ENCODE data around the gene SULT1E1. TPM values are rescaled to one million over a fixed set of nuclear protein-coding genes. Genes with fewer than 3 reads are reported as not detected.

Gene SULT1E1, protein sequence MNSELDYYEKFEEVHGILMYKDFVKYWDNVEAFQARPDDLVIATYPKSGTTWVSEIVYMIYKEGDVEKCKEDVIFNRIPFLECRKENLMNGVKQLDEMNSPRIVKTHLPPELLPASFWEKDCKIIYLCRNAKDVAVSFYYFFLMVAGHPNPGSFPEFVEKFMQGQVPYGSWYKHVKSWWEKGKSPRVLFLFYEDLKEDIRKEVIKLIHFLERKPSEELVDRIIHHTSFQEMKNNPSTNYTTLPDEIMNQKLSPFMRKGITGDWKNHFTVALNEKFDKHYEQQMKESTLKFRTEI
- total RNA-seq, result 100 to 1,000 TPM in 1 of 2 donors, 10 to 100 TPM in 1; 41.4 to 218 TPM
- 10 to 100 TPM; 19.3 to 33.4 TPM for polyA plus RNA-seq (ENCODE audit: insufficient read length in 2 of 2)
- long read RNA-seq, donor 1, partial matches to known transcripts, result 0 of 3 reads
- long read RNA-seq, donor 1, other reads (novel, unspliced or antisense), result 0 of 3 reads
- long read RNA-seq, donor 2, partial matches to known transcripts, result 0 of 3 reads
- long read RNA-seq, donor 2, other reads (novel, unspliced or antisense), result 0 of 3 reads
- long read RNA-seq, donor 3, transcript SULT1E1-201 (8 exons, 1,780 nt), result major isoform, 6 of 6 reads
- long read RNA-seq, donor 3, partial matches to known transcripts, result 0 of 6 reads
- long read RNA-seq, donor 3, other reads (novel, unspliced or antisense), result 0 of 6 reads
- long read RNA-seq, donor 4, transcript SULT1E1-201 (8 exons, 1,780 nt), result major isoform, 54 of 78 reads
- long read RNA-seq, donor 4, partial matches to known transcripts, result 16 of 78 reads
- long read RNA-seq, donor 4, other reads (novel, unspliced or antisense), result 5 of 78 reads

GRCh38 chr4:69860052-69860451 lies at the start of gene SULT1E1:
Gene SULT1E1 (minus strand): TSS chr4:69860145. CDS start chr4:69857644, 2,501 bp downstream.
- H3K4me1 ChIP-seq (ENCODE audit: control insufficient read depth, insufficient read depth, low read length), result no peaks in the 10 kb centered on the region
- no CpG with 5 or more reads among the region's 1 CpG for WGBS (ENCODE audit: insufficient coverage)
- no peaks in the 10 kb centered on the region for H3K36me3 ChIP-seq (ENCODE audit: control insufficient read depth, insufficient read depth, low read length)
- H3K27ac ChIP-seq (ENCODE audit: low read depth, low read length), result no peak within 1 kb of the TSS
- H3K27me3 ChIP-seq (ENCODE audit: control insufficient read depth, insufficient read depth, low read length), result no peaks in the 10 kb centered on the region
- DNase-seq (ENCODE audit: low read depth in 4 of 6, low spot score in 6 of 6), result no peak
- no peaks in the 10 kb centered on the region for H3K9me3 ChIP-seq (ENCODE audit: control insufficient read depth, insufficient read depth, low read length)
- peak within 1 kb of the TSS; percentile 7 for H3K4me3 ChIP-seq (ENCODE audit: low read depth, low read length)

DNA sequence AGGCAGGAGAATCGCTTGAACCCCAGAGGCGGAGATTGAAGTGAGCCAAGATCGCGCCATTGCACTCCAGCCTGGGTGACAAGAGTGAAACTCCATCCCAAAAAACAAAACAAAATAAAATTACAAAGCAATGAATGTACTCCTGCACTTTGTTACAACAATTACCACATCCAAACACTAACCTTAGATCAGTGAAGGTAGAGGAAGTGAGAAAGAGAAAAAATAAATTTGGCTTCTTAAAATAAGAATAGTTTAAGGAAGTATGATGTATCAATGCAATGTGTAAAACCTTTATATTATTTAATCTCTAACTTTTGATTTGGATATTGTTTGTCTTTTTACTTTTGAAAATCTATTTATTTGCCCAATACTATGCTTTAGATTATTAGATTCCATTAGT lies 49.2 kb upstream of the SULT1E1 start:
- Histone ChIP-seq H3K4me3 (ENCODE audit: low read depth, low read length) (no peak overlapping the region), H3K27me3 (ENCODE audit: control insufficient read depth, insufficient read depth, low read length) (no peaks in the 10 kb centered on the region), H3K4me1 (ENCODE audit: control insufficient read depth, insufficient read depth, low read length) (no peaks in the 10 kb centered on the region), H3K27ac (ENCODE audit: low read depth, low read length) (no peak overlapping the region), H3K9me3 (ENCODE audit: control insufficient read depth, insufficient read depth, low read length) (no peaks in the 10 kb centered on the region), H3K36me3 (ENCODE audit: control insufficient read depth, insufficient read depth, low read length) (no peaks in the 10 kb centered on the region)
- WGBS (ENCODE audit: insufficient coverage), result 100% methylated on average over 2 of the region's 4 CpGs
- no peak for DNase-seq (ENCODE audit: low read depth in 4 of 6, low spot score in 6 of 6)

- no peak overlapping the region for H3K27ac ChIP-seq (ENCODE audit: low read depth, low read length)
- H3K36me3 ChIP-seq (ENCODE audit: control insufficient read depth, insufficient read depth, low read length), result no peaks in the 10 kb centered on the region
- no peaks in the 10 kb centered on the region for H3K9me3 ChIP-seq (ENCODE audit: control insufficient read depth, insufficient read depth, low read length)
- no peak for DNase-seq (ENCODE audit: low read depth in 4 of 6, low spot score in 6 of 6)
- H3K27me3 ChIP-seq (ENCODE audit: control insufficient read depth, insufficient read depth, low read length), result no peaks in the 10 kb centered on the region
- no CpG with 5 or more reads among the region's 1 CpG for WGBS (ENCODE audit: insufficient coverage)
- H3K4me3 ChIP-seq (ENCODE audit: low read depth, low read length), result no peak overlapping the region
- H3K4me1 ChIP-seq (ENCODE audit: control insufficient read depth, insufficient read depth, low read length), result no peaks in the 10 kb centered on the region
Observed at GRCh38 chr4:69907151-69907550, 47.2 kb upstream of the SULT1E1 start.

DNA sequence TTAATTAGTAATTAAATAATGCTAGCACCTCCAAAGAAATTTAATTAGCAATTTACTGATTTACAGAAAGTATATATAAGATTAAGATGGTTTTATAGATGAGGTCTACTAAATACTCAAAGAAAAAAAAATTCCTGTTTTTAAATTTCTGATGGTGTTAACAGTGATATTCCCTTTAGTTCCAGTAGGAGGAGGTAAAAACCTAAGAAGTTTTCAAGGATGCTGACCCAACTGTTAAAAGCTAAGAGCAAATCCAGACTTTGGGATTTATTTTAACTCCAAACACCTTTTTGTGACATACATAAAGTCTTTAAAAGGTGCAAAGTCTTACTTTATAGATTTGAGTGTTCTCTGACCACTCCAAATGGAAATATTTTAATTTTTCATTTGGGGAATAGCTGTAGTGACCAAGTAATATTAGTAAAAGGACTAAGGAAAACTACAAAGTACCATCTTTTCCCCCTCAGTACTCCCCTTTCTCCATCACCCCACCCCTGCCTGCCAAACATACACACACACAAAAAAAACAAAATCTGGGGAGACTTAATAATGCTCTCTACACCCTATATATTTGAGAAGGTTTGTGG lies 36.7 kb upstream of the SULT1E1 start:
- H3K4me1 ChIP-seq (ENCODE audit: control insufficient read depth, insufficient read depth, low read length), result no peaks in the 10 kb centered on the region
- DNase-seq (ENCODE audit: low read depth in 4 of 6, low spot score in 6 of 6), result no peak
- H3K27me3 ChIP-seq (ENCODE audit: control insufficient read depth, insufficient read depth, low read length), result no peaks in the 10 kb centered on the region
- H3K4me3 ChIP-seq (ENCODE audit: low read depth, low read length), result no peak overlapping the region
- H3K27ac ChIP-seq (ENCODE audit: low read depth, low read length), result no peak overlapping the region
- H3K9me3 ChIP-seq (ENCODE audit: control insufficient read depth, insufficient read depth, low read length), result no peaks in the 10 kb centered on the region
- H3K36me3 ChIP-seq (ENCODE audit: control insufficient read depth, insufficient read depth, low read length), result no peaks in the 10 kb centered on the region

DNA sequence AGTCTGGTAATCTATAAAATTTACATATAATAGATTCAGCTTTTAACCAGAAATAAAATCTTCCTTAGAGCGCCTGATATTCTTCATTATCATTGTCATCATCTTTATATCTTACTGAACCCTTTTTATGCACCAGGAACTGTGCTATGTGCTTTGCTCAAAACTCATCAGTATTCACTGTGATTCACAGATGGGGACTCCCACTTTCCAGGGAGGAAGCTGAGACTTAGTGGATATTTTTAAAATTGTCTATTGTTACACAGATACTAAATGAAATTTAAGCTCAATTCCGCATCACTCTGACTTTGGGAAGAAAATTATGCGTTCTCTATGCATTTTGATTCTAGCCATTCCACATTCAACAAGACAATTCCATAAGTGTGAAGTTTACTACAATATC lies 34.8 kb upstream of the SULT1E1 start:
- Histone ChIP-seq H3K27me3 (ENCODE audit: control insufficient read depth, insufficient read depth, low read length) (no peaks in the 10 kb centered on the region), H3K4me1 (ENCODE audit: control insufficient read depth, insufficient read depth, low read length) (no peaks in the 10 kb centered on the region), H3K9me3 (ENCODE audit: control insufficient read depth, insufficient read depth, low read length) (no peaks in the 10 kb centered on the region), H3K27ac (ENCODE audit: low read depth, low read length) (no peak overlapping the region), H3K4me3 (ENCODE audit: low read depth, low read length) (no peak overlapping the region), H3K36me3 (ENCODE audit: control insufficient read depth, insufficient read depth, low read length) (no peaks in the 10 kb centered on the region)
- peak in 1 of 6 donors; percentile 16 for DNase-seq (ENCODE audit: low read depth in 4 of 6, low spot score in 6 of 6)
- 60% methylated on average over 1 of the region's 3 CpGs for WGBS (ENCODE audit: insufficient coverage)

- no peak overlapping the region for H3K4me3 ChIP-seq (ENCODE audit: low read depth, low read length)
- H3K27ac ChIP-seq (ENCODE audit: low read depth, low read length), result no peak overlapping the region
- no peaks in the 10 kb centered on the region for H3K36me3 ChIP-seq (ENCODE audit: control insufficient read depth, insufficient read depth, low read length)
- no peaks in the 10 kb centered on the region for H3K9me3 ChIP-seq (ENCODE audit: control insufficient read depth, insufficient read depth, low read length)
- no CpG with 5 or more reads among the region's 5 CpGs for WGBS (ENCODE audit: insufficient coverage)
- DNase-seq (ENCODE audit: low read depth in 4 of 6, low spot score in 6 of 6), result no peak
- H3K4me1 ChIP-seq (ENCODE audit: control insufficient read depth, insufficient read depth, low read length), result no peaks in the 10 kb centered on the region
- no peaks in the 10 kb centered on the region for H3K27me3 ChIP-seq (ENCODE audit: control insufficient read depth, insufficient read depth, low read length)
Observed at GRCh38 chr4:69894186-69894585, 34.2 kb upstream of the SULT1E1 start.

DNA sequence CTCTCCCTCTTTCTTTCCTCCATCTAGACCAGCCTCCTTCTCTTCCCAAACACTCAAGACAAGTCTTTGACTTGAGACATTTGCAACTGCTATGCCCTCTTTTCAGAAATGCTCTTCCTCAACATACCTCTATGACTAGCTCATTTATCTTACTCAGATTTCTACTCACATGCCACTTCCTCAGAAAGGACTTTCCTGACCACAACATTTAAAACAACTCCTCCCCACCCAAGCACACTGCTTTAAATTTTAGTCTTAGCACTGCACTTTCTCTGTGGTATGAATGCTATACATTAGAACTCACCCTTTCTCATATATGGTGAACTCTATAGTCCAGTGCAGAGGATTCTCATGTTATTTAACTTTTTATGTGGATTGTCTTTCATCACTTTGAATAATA lies 28.4 kb upstream of the SULT1E1 start:
- Histone ChIP-seq H3K36me3 (ENCODE audit: control insufficient read depth, insufficient read depth, low read length) (no peaks in the 10 kb centered on the region), H3K27me3 (ENCODE audit: control insufficient read depth, insufficient read depth, low read length) (no peaks in the 10 kb centered on the region), H3K4me3 (ENCODE audit: low read depth, low read length) (no peak overlapping the region), H3K27ac (ENCODE audit: low read depth, low read length) (no peak overlapping the region), H3K4me1 (ENCODE audit: control insufficient read depth, insufficient read depth, low read length) (no peaks in the 10 kb centered on the region), H3K9me3 (ENCODE audit: control insufficient read depth, insufficient read depth, low read length) (no peaks in the 10 kb centered on the region)
- no peak for DNase-seq (ENCODE audit: low read depth in 4 of 6, low spot score in 6 of 6)

- Histone ChIP-seq H3K27ac (ENCODE audit: low read depth, low read length) (no peak overlapping the region), H3K27me3 (ENCODE audit: control insufficient read depth, insufficient read depth, low read length) (no peaks in the 10 kb centered on the region), H3K36me3 (ENCODE audit: control insufficient read depth, insufficient read depth, low read length) (no peaks in the 10 kb centered on the region), H3K9me3 (ENCODE audit: control insufficient read depth, insufficient read depth, low read length) (no peaks in the 10 kb centered on the region), H3K4me3 (ENCODE audit: low read depth, low read length) (no peak overlapping the region), H3K4me1 (ENCODE audit: control insufficient read depth, insufficient read depth, low read length) (no peaks in the 10 kb centered on the region)
- no peak for DNase-seq (ENCODE audit: low read depth in 4 of 6, low spot score in 6 of 6)
Observed at GRCh38 chr4:69882150-69882549, 22.2 kb upstream of the SULT1E1 start.

DNA sequence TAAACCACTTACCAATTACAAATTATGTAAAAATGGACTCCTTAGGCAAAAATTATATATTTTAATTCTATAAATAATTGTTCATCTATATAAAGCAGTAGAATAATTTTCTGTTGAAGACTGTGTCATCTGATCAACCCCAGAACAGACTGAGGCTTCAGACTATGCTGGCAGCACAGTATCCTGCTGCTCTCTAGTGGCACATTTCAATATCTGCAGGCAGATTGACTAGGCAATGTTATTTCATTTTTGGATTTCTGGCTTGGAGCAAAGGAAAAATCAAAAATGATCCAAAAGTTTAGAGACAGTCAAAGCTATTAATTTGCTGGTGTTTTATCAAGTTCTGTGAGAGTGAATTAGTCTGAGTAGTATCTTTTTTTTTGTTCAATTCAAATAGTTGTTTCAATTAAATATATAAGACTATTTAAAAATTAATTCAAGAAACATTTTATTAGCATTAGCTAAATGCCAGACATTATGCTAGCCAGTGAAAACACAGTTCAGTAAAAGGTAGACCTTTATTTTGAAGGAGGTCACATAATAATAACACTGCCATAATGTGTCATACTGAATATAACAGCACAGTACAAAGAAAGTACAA lies 21.3 kb upstream of the SULT1E1 start:
- no peak overlapping the region for H3K27ac ChIP-seq (ENCODE audit: low read depth, low read length)
- H3K36me3 ChIP-seq (ENCODE audit: control insufficient read depth, insufficient read depth, low read length), result no peaks in the 10 kb centered on the region
- H3K27me3 ChIP-seq (ENCODE audit: control insufficient read depth, insufficient read depth, low read length), result no peaks in the 10 kb centered on the region
- H3K4me1 ChIP-seq (ENCODE audit: control insufficient read depth, insufficient read depth, low read length), result no peaks in the 10 kb centered on the region
- peak in 5 of 6 donors; percentile 7 to 82 (median 31) for DNase-seq (ENCODE audit: low read depth in 4 of 6, low spot score in 6 of 6)
- no peaks in the 10 kb centered on the region for H3K9me3 ChIP-seq (ENCODE audit: control insufficient read depth, insufficient read depth, low read length)
- H3K4me3 ChIP-seq (ENCODE audit: low read depth, low read length), result no peak overlapping the region
